Measurements from ENCODE around the gene RAI1. TPM values are rescaled to one million over a fixed set of nuclear protein-coding genes. Genes with fewer than 3 reads are reported as not detected.
A peak's percentile ranks its signal among the peaks of the same experiment; 100 is the strongest.

The RAI1 gene
- total RNA-seq, 4 donors from 2014 or later = 17.0 to 36.3 (median 22.3) TPM

DNA sequence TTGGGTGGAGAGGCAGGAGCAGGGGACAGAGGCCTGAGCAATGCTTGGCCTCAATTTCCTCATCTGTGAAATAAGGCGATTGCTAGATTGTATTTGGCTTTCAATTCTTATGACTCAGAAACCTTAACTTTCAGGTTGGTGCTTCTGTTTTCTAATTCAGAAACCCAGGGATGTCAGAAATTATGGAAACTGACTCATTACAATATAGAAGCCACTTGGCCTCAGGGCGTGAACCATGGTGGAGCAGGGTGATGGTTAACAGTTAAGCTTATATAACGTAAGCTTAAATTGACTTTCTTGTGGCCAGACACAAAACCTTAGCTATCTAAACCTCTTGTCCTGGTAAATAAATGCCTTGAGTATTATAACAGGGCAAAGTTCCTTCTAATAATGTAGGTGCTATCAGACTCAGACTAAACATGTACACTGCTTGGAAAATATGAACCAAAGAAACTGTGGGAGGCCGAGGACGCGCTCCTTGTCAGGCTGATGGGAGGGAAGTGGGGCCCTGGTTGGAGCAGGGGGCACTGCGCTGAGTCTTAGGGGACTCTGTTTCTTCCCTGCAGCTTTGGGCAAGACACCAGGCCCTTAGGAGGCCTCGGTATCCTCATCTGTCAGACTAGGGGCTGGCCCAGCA is 172.7 kb downstream of the RAI1 start:
- Histone ChIP-seq H3K36me3 (peaks cover 0 to 72% (median 4%) of the 10 kb centered on the region in 3 donors), H3K27me3 (no peaks in the 10 kb centered on the region), H3K27ac (peak overlapping the region in 2 of 4 donors; percentile 57 to 58), H3K4me3 (no peak overlapping the region), H3K9me3 (no peaks in the 10 kb centered on the region), H3K4me1 (peaks cover 22 to 61% (median 30%) of the 10 kb centered on the region in 3 donors)
- WGBS, 2 donors = 68 to 71% methylated on average over 8 of the region's 8 CpGs
- TF ChIP-seq POLR2A (IDR thresholded peaks at IDR 0.05) = no peak
- TF ChIP-seq, protein P1, sequence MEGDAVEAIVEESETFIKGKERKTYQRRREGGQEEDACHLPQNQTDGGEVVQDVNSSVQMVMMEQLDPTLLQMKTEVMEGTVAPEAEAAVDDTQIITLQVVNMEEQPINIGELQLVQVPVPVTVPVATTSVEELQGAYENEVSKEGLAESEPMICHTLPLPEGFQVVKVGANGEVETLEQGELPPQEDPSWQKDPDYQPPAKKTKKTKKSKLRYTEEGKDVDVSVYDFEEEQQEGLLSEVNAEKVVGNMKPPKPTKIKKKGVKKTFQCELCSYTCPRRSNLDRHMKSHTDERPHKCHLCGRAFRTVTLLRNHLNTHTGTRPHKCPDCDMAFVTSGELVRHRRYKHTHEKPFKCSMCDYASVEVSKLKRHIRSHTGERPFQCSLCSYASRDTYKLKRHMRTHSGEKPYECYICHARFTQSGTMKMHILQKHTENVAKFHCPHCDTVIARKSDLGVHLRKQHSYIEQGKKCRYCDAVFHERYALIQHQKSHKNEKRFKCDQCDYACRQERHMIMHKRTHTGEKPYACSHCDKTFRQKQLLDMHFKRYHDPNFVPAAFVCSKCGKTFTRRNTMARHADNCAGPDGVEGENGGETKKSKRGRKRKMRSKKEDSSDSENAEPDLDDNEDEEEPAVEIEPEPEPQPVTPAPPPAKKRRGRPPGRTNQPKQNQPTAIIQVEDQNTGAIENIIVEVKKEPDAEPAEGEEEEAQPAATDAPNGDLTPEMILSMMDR (IDR thresholded peaks at IDR 0.05) = no peak
- intact Hi-C loops (cut with DNase I) = no loop called here
- DNase-seq = no peak

DNA sequence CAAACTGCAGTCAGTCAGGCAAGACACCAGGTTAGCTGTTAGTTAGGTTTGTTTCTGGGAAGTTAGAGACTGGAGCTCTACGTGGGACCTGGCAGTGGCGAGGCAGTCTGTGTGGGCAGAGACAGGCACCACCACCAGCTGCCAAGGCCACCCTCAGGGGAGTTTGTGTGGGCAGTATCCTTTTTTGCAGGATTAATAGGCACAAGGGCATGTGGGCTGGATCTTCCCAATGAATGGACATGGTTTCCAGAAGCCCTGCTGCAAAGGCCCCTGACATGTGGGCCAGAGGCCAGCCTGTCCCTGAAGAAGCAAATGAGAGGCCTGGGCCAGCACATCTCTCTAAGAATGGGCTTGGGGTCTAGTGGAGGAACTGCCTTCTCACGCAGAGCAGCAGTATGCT is 174.7 kb downstream of the RAI1 start:
- Histone ChIP-seq H3K27me3 (no peaks in the 10 kb centered on the region), H3K4me3 (no peak overlapping the region), H3K9me3 (no peaks in the 10 kb centered on the region), H3K4me1 (peaks cover 15 to 53% (median 18%) of the 10 kb centered on the region in 3 donors), H3K27ac (peak overlapping the region in 2 of 4 donors; percentile 57 to 58), H3K36me3 (peaks cover 0 to 75% (median 4%) of the 10 kb centered on the region in 3 donors)
- 44 to 45% methylated on average over 2 to 3 of the region's 3 CpGs for WGBS, 2 donors
- no peak for DNase-seq
- TF ChIP-seq, protein P1 (IDR thresholded peaks at IDR 0.05) = no peak
- no peak for TF ChIP-seq POLR2A (IDR thresholded peaks at IDR 0.05)
- intact Hi-C loops (cut with DNase I) = no loop called here

DNA sequence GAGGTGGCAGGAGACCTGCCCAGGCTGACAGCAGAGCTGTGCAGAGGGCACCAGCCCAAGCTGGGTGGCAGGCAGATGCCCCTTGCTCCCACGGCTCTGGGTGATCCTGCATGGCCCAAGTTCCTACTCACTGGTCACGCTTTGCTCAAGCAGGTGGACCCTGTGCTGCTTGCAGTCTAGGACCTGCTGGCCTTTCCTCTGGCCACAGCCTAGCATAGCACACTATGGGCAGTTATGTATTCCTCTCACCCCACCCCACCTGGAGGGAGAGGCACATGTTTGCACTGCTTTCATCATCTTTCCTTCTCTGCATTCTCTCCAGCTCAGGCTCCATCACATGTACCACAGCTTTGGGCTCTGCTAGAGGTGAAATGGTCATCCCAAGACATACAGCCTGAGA is 175.1 kb downstream of the RAI1 start:
- intact Hi-C loops (cut with DNase I) = no loop called here
- DNase-seq = no peak
- Histone ChIP-seq H3K9me3 (no peaks in the 10 kb centered on the region), H3K4me3 (no peak overlapping the region), H3K4me1 (peaks cover 15 to 52% (median 18%) of the 10 kb centered on the region in 3 donors), H3K36me3 (peaks cover 0 to 75% (median 0%) of the 10 kb centered on the region in 3 donors), H3K27ac (no peak overlapping the region), H3K27me3 (no peaks in the 10 kb centered on the region)
- WGBS, 2 donors = 93% methylated on average over 2 of the region's 2 CpGs; no CpG with 5 or more reads in 1 of the 2 donors
- TF ChIP-seq, protein P1 (IDR thresholded peaks at IDR 0.05) = no peak
- no peak for TF ChIP-seq POLR2A (IDR thresholded peaks at IDR 0.05)

DNA sequence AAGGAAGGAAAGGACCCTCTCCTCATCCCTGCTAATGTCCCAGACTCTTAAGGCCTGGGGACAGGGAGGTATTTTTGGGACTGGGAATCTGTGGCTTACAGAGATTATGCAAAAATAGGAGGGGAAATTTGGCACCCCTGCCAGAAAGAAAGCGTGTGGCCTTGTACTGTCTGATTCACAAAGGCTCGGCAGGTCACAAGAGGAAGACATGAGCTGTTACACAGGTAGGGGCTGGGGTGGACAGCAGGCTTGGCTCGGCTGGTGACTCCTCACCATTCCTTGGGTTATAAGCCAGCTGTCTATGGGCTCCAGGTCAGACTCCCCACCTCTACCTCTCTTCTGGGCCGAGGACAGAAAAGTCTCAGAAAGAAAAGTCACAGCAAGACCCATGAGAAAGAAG is 176.2 kb downstream of the RAI1 start:
- no peak overlapping the region for H3K4me3 ChIP-seq
- H3K27ac ChIP-seq = no peak overlapping the region
- TF ChIP-seq, protein P1 (IDR thresholded peaks at IDR 0.05) = no peak
- no peak for TF ChIP-seq POLR2A (IDR thresholded peaks at IDR 0.05)
- H3K4me1 ChIP-seq = peaks cover 15 to 52% (median 18%) of the 10 kb centered on the region in 3 donors
- H3K36me3 ChIP-seq = peaks cover 0 to 75% (median 0%) of the 10 kb centered on the region in 3 donors
- no peaks in the 10 kb centered on the region for H3K27me3 ChIP-seq
- WGBS, 2 donors = 85 to 87% methylated on average over 3 to 4 of the region's 4 CpGs
- no peaks in the 10 kb centered on the region for H3K9me3 ChIP-seq
- no peak for DNase-seq
- intact Hi-C loops (cut with DNase I) = no loop called here

DNA sequence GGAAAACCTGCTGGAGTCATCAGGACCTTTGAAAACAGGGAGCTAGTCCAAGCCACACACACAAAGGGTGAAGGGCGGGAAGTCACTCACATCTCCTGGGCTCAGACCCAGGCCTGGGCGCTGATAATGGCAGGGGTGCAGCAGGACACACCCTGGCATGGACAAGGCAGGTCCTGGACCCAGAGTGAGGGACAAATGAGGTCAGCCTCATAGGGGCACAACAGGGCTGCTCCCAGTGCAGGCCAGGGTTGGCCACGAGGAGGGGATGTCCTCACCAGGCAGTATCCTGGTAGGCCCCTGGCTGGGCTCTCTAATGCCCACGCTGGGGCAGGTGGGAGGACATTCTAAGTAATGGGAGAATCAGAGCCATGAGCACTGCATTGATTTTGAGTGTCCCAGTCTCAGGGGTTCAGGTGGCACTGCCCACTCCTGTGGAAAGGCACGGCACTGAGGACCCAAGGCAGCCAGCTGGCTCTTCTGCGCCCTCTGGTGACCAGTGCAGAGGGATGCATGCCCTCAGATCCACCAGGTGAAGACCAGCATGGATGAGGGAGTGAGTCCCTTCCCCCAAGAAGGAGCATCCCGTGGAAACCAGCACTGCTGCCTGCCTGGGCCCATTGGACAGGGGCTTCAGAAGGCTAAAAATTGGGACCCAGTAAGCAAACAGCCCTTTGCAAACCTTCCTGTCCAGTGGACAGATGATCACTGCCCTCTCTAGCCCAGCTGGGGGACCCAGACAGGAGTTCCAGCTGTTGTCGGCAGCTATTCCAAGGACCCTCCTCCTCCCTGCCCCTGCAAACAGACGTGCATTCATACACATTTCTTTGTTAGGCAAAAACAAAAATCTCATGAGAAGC is 178.9 kb downstream of the RAI1 start:
- DNase-seq = no peak

More for the DNA sequence above, 178.9 kb downstream of the RAI1 start:
- Histone ChIP-seq H3K36me3 (peaks cover 0 to 90% (median 0%) of the 10 kb centered on the region in 3 donors), H3K4me1 (peaks cover 5 to 28% (median 13%) of the 10 kb centered on the region in 3 donors), H3K27me3 (no peaks in the 10 kb centered on the region), H3K4me3 (no peak overlapping the region), H3K27ac (no peak overlapping the region), H3K9me3 (no peaks in the 10 kb centered on the region)
- intact Hi-C loops (cut with DNase I) = loop anchor here (2.0 to 10.0 kb wide), 2 partner anchors 51 to 185 kb away; no protein-coding TSS in a partner anchor
- TF ChIP-seq, protein P1 (IDR thresholded peaks at IDR 0.05) = peak; percentile 92 to 96 (median 94)
- TF ChIP-seq POLR2A (IDR thresholded peaks at IDR 0.05) = no peak
- WGBS, 2 donors = 53 to 100% methylated on average over 1 to 5 of the region's 9 CpGs

Measured in esophagus squamous epithelium (tissue), 5 donors.